Coronary artery (tissue), 2 donors: ENCODE data around the gene CBLN3.

Source experiments
- DNase-seq: peaks from one replicate; pipeline ENCODE4 v3.0.0-alpha.2; 2017; ENCODE audit warnings: low spot score
- H3K27ac ChIP-seq, 2 donors: fragments of 200-600 bp; sonication (generic); one replicate each; pipeline ENCODE4 v1.5.1; 2016 to 2019
- H3K4me3 ChIP-seq: fragments of 200-600 bp; sonication (generic); 2 replicates; pipeline ENCODE4 v1.5.1; 2016; ENCODE audit warnings: mild to moderate bottlenecking, moderate library complexity
- TF ChIP-seq, protein P1 (sequence below): fragments of 200-600 bp; sonication (generic); IDR thresholded peaks from one replicate; pipeline ENCODE4 v1.5.1; 2019; ENCODE audit warnings: antibody characterized with exemption

The CBLN3 gene

DNA sequence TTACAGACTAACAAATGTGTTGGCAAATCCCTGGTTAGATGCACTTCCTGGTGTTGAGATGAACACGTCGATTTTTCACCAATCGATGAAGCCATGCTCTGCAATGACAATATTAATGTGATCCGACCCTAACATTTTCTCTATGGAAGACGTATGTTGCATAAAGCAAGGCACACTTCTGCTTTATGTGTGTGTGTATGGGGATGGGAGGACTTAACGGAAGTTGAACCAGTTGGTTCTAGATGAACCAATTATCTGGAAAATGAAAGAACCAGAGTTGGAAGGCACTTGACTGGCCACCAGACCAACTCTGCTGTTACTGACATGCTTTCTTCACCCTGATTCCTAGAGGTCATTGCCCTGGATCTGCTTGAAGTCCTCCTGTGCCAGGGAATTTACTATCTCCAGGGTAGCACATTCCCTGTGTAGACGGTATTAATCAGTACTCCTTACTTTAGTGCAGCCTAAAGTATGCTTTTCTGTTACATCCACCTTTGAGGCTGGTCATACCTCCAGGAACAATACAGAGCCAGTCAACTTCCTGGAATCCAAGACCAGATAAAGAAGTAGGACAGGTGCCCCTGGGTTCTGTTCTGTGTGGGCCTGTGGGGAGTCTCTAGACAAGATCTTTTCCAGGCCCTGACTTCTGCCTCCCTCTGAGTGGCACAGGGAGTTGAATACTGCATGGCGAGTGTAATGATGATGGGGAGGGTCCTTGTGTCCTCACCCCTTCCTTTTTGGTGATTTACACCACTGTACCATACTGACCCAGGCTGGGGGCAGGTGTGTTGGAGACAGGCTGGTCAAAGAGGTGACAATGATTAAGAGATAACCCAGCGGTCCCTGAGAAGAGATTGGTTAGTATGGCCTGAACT, 9.0 kb upstream of the CBLN3 start:
- TF ChIP-seq, protein P1, sequence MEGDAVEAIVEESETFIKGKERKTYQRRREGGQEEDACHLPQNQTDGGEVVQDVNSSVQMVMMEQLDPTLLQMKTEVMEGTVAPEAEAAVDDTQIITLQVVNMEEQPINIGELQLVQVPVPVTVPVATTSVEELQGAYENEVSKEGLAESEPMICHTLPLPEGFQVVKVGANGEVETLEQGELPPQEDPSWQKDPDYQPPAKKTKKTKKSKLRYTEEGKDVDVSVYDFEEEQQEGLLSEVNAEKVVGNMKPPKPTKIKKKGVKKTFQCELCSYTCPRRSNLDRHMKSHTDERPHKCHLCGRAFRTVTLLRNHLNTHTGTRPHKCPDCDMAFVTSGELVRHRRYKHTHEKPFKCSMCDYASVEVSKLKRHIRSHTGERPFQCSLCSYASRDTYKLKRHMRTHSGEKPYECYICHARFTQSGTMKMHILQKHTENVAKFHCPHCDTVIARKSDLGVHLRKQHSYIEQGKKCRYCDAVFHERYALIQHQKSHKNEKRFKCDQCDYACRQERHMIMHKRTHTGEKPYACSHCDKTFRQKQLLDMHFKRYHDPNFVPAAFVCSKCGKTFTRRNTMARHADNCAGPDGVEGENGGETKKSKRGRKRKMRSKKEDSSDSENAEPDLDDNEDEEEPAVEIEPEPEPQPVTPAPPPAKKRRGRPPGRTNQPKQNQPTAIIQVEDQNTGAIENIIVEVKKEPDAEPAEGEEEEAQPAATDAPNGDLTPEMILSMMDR, result no peak
- DNase-seq, result no peak
- no peak overlapping the region for H3K4me3 ChIP-seq
- H3K27ac ChIP-seq, result peak overlapping the region; percentile 14 to 62

DNA sequence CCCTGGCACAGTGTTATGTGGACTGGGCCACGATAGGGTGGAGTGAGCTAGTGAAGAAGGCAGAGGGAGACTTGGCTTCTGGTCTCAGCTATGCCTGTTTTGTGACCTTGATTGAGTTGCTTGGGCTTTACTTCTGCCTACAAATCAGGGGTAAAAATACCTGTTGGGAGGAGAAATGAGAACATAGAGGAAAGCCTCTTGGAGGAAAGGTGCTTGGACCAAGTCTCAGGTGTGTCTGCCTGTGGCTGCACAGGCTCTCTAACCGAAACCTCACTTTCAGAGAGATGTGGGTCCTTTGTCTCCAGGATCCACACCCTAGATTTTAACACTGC, 8.2 kb upstream of the CBLN3 start:
- DNase-seq, result no peak
- Histone ChIP-seq H3K27ac (peak overlapping the region; percentile 12 to 62), H3K4me3 (no peak overlapping the region)
- TF ChIP-seq, protein P1, result no peak

DNA sequence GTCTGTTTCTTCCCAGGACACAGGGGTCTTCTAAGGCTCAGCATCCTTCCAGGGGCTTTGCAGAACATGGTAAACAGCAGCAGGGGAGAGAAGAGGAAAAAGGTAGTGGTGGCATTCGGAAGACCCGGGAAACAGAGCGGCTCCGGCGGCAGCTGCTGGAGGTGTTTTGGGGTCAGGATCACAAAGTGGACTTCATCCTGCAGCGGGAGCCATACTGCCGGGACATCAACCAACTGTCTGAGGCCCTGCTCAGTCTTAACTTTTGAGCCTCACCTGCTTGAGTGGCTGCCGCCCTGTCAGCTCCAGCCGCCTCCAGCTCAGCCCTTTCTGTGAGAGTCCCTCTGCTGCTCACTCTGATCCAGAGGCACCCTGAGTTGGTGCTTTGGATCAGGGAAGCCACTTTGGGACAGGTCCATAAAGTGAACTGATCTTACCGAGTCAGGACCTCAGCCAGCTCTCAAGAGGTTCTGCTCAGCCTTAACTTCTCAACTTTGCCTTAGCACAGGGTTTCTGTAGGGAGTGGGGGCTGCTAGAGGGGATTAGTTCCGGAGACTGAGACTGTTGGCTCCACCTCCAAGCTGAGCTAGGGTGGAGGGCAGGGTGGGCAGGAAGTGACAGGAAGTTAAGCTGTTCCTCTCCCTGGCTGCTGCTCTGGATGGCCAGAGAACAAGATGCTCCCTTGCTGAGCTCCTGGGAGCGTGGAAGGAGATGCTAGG, 7.7 kb upstream of the CBLN3 start:
- Histone ChIP-seq H3K27ac (peak overlapping the region; percentile 12 to 62), H3K4me3 (no peak overlapping the region)
- TF ChIP-seq, protein P1, result no peak
- DNase-seq, result no peak

DNA sequence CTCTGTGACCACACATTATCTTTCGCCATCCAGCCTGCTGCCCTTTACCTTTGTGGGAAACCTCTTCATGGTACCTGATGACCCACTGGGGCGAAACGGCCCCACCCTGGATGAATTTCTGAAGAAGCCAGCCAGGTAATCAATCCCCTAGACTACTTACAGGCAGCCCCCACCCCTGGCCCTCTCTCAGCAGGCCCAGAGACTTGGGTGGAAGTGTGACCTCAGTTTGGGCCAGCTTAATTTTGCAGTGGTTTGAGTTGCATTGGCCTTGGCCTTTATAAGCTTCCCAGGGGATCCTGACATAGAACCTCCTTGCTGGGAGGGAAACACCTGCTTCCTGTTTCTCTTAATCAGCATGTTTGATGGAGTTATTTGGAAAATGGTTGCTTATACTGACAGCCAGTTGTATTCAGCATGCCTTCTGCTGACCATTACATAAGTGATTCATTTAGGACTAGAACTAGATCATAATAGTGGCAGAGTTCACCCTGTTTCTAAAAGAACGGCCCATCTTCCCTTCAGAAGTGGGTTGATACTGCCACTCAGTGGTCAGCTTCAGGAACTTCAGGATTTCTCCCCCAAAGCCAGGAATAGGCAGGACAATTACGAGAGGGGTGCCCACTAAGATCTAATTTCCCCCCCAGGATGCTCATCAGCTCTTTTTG, 7.0 kb upstream of the CBLN3 start:
- Histone ChIP-seq H3K4me3 (no peak overlapping the region), H3K27ac (peak overlapping the region; percentile 12 to 62)
- DNase-seq, result no peak
- TF ChIP-seq, protein P1, result peak; percentile 77

DNA sequence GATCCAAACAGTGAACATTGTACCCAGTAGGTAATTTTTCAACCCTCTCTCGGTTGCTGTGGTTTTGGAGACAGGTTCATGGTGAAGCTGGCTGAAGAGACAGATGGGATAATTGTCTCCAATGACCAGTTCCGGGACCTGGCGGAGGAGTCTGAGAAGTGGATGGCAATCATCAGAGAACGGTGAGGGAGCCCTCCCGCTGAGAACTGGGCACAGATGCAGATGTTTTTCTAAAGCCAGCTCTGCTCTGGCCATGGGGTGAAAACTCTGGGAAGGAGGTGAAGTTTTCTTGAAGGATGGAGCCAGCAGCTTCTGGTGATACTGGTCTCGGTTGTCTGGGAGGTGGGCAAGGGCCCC, 6.5 kb upstream of the CBLN3 start:
- TF ChIP-seq, protein P1, result no peak
- no peak for DNase-seq
- H3K27ac ChIP-seq, result peak overlapping the region; percentile 12 to 62
- H3K4me3 ChIP-seq, result no peak overlapping the region

DNA sequence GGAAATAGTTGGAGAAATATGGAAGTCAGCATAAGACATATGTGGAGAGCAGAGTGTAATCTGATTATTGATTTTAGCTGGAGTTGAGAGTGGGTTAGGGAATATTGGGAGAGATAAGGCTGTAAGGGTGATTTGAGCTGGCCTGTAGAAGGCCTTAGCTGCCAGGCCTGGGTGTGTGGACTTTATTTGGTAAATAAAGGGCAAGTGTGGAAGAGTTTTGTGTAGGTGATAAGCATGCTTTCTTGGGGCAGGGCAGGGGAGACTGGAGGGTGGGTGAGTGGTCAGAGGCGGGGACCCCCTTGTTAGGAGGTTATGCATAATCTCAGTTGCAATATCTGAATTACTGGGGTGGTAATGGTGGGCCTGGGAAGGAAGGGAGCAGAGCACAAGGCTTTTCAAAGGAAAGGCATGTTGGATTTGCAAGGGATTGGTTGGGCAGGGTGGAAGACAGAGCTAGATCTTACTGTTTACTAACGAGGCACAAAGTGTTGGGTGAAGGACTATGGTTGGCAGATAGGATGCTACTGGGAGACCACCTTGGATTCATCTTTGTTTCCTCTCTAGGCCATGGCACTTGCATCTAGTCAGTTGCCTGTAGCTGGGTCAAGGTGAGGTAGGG, 5.8 kb upstream of the CBLN3 start:
- DNase-seq, result no peak
- H3K27ac ChIP-seq, result peak overlapping the region in 1 of 2 donors; percentile 3
- TF ChIP-seq, protein P1, result no peak
- H3K4me3 ChIP-seq, result no peak overlapping the region
